ENCODE data around the gene GPR151.
"Not testable (repeated sequence)": the region's sequence is repeated elsewhere in the genome, so short reads cannot be mapped to it uniquely, and the experiment has no call there.

The GPR151 gene

GRCh38 chr5:146516151-146516475 lies at the start of gene GPR151:
GPR151 (minus strand) TSS chr5:146516190; CDS start chr5:146516113, 77 bp downstream.
- in situ Hi-C loops (cut with HindIII; ENCODE audit: low sequenced_read_pairs), result no loop called here

- in situ Hi-C loops (cut with HindIII; ENCODE audit: low sequenced_read_pairs), result no loop called here
Observed at GRCh38 chr5:146564007-146564762, 48.2 kb upstream of the GPR151 start.

GRCh38 chr5:146562461-146562860 lies 46.5 kb upstream of the GPR151 start:
- in situ Hi-C loops (cut with HindIII; ENCODE audit: low sequenced_read_pairs), result no loop called here

- in situ Hi-C loops (cut with HindIII; ENCODE audit: low sequenced_read_pairs), result no loop called here
Observed at GRCh38 chr5:146561711-146562110, 45.7 kb upstream of the GPR151 start.

- in situ Hi-C loops (cut with HindIII; ENCODE audit: low sequenced_read_pairs), result no loop called here
Observed at GRCh38 chr5:146560205-146560812, 44.3 kb upstream of the GPR151 start.

- in situ Hi-C loops (cut with HindIII; ENCODE audit: low sequenced_read_pairs), result not testable (repeated sequence)
Observed at GRCh38 chr5:146556884-146557283, 40.9 kb upstream of the GPR151 start.

- in situ Hi-C loops (cut with HindIII; ENCODE audit: low sequenced_read_pairs), result no loop called here
Observed at GRCh38 chr5:146553446-146553845, 37.5 kb upstream of the GPR151 start.

- in situ Hi-C loops (cut with HindIII; ENCODE audit: low sequenced_read_pairs), result no loop called here
Observed at GRCh38 chr5:146549615-146550014, 33.6 kb upstream of the GPR151 start.

GRCh38 chr5:146548781-146549449 lies 32.9 kb upstream of the GPR151 start:
- in situ Hi-C loops (cut with HindIII; ENCODE audit: low sequenced_read_pairs), result no loop called here

- in situ Hi-C loops (cut with HindIII; ENCODE audit: low sequenced_read_pairs), result no loop called here
Observed at GRCh38 chr5:146544232-146544631, 28.2 kb upstream of the GPR151 start.

GRCh38 chr5:146541958-146542849 lies 26.2 kb upstream of the GPR151 start:
- in situ Hi-C loops (cut with HindIII; ENCODE audit: low sequenced_read_pairs), result no loop called here

- in situ Hi-C loops (cut with HindIII; ENCODE audit: low sequenced_read_pairs), result no loop called here
Observed at GRCh38 chr5:146540414-146540813, 24.4 kb upstream of the GPR151 start.

GRCh38 chr5:146539973-146540372 lies 24.0 kb upstream of the GPR151 start:
- in situ Hi-C loops (cut with HindIII; ENCODE audit: low sequenced_read_pairs), result no loop called here

- in situ Hi-C loops (cut with HindIII; ENCODE audit: low sequenced_read_pairs), result no loop called here
Observed at GRCh38 chr5:146538432-146538831, 22.4 kb upstream of the GPR151 start.

- in situ Hi-C loops (cut with HindIII; ENCODE audit: low sequenced_read_pairs), result no loop called here
Observed at GRCh38 chr5:146533882-146534281, 17.9 kb upstream of the GPR151 start.

GRCh38 chr5:146533260-146533857 lies 17.4 kb upstream of the GPR151 start:
- in situ Hi-C loops (cut with HindIII; ENCODE audit: low sequenced_read_pairs), result no loop called here

GRCh38 chr5:146529984-146530383 lies 14.0 kb upstream of the GPR151 start:
- in situ Hi-C loops (cut with HindIII; ENCODE audit: low sequenced_read_pairs), result no loop called here

GRCh38 chr5:146528236-146528635 lies 12.2 kb upstream of the GPR151 start:
- in situ Hi-C loops (cut with HindIII; ENCODE audit: low sequenced_read_pairs), result no loop called here

GRCh38 chr5:146527785-146528184 lies 11.8 kb upstream of the GPR151 start:
- in situ Hi-C loops (cut with HindIII; ENCODE audit: low sequenced_read_pairs), result no loop called here

GRCh38 chr5:146523698-146524097 lies 7.7 kb upstream of the GPR151 start:
- in situ Hi-C loops (cut with HindIII; ENCODE audit: low sequenced_read_pairs), result no loop called here

Measured in endothelial cell of hepatic sinusoid (primary cell).